Posterior vena cava (tissue), 2 donors: Measurements from ENCODE around the gene LAPTM5. TPM values are rescaled to one million over a fixed set of nuclear protein-coding genes. Genes with fewer than 3 reads are reported as not detected.

ENCODE experiments used
- DNase-seq: peaks from one replicate; pipeline ENCODE4 v3.0.0-alpha.2; 2020; ENCODE audit warnings: low spot score
- intact Hi-C, 2 donors: fragments of 100-400 bp; cut with DNase I; formaldehyde crosslinking; loops; one replicate each; pipeline versions ENCODE4 v1.14.1 to v1.14.2; 2022 to 2023
- total RNA-seq, 2 donors: library from RNA; stranded (reverse); fragmentation: NEBNext Ultra II Directional; extraction: Animal tissue kit (Norgen Biotek cat#: 25700); gene quantifications; one replicate each; pipeline ENCODE4 v1.2.1, GENCODE V29; 2021
- donor health status: DM: yes; HTN: yes; CAD: no.
- donor health status: DM: yes; HTN: yes; CAD: no.

LAPTM5 gene
- total RNA-seq, 2 donors from 2014 or later: 80.1 to 120 TPM

DNA sequence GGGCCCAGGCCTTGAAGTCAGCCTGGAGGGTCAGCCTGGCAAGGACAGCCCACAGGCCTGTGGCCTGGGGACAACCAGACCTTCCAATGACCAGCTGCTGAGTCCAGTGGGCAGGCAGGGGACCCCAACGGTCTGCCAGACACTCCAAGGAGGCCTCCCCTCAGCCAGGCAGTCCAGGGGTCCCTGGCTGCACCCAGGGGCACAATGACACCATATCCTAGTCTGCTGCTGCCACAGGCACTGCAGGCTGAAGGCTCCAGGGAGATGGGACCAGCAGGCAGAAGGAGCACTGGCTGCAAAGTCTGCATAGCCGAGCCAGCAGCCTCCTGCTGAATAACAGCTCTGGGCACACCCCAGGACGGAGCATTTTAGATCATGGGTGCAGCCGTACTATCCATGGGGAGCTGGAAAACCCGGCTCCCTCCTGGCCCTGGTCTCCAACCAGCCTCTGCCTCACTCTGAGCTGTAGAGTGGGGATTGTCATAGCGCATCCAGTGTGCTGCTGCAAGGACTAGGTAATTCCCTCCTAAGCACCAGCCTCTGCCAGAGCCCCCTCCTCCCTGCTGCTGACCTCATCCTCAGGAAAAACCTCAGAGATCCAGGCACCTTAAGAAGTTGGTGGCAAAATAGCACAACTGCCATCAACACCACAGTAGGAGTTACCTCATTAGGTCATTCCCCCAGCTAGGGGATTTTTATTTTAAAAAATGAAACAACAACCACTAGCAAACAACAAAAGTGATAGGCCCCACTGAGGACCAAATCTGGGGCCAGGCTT, 4.8 kb upstream of the LAPTM5 start:
- DNase-seq: no peak
- intact Hi-C loops: no loop called here

DNA sequence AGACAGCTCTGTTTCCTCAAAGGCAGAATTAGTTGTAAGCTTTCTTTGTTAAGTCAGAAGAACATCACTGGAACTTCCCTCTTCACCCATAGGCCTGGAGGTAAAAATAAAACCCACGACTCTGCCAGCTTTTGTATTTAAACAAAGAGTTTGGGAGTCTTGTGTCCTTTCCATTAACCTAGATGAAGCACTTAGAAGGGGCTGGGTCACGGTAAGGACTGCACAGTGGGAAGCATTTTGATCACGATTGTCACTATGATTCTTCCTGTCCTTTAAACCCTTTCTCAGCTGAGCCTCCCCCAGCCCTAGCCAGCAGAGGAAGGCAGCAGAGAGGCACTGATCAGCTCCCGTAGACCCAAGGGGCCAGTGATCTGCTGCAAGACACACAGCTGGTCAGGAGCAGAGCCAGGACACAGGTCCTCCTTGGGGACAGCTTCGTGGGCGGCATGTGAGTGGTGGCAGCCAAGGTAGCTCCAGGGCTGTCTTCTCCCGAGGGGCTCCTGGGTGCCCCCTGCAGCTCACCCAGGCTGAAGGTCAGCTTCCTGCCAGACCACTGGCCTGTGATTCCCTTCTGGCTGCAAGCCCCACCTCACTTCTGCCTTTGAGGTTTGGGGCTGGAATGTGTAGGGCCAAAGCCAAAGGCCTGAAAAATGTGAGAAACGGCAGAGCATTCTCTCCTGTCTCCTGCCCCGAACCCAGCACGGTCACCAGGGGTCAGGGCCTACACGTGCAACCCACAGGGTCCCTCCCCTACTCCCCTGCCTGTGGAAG, 4.0 kb upstream of the LAPTM5 start:
- no peak for DNase-seq
- intact Hi-C loops: no loop called here

DNA sequence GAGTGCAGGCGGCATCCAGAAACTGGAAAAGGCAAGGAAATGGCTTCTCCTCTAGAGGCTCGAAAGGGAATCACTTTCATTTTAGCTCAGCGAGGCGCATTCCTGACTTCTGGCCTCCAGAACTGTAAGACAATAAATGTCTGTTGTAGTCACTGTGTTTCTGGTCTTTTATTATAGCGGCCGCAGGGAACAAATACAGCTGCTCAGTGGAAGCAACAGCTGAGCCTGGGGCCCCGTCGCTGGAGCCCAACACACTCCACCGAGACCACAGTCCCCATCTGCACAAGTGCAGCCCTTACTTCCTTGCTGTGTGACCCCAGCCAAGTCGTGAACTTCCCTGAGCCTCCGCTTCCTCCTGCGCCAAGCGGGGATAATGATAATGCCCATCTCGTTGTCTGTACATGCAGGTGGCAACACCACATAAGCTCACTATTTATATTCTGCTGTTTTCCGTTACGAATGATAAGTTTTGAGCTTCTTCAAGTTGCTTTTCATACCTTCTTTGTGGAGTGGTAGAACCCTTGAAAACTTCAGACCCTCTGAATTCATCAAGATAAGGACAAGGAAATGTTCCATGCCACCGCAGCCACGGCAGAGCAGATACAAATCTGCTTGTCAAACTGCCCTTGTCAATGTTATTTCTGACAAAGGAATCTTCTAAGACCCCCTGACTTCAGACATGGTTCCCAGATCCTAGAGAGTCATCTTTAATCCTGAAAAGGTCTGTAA, 3.2 kb upstream of the LAPTM5 start:
- intact Hi-C loops: no loop called here
- DNase-seq: no peak

DNA sequence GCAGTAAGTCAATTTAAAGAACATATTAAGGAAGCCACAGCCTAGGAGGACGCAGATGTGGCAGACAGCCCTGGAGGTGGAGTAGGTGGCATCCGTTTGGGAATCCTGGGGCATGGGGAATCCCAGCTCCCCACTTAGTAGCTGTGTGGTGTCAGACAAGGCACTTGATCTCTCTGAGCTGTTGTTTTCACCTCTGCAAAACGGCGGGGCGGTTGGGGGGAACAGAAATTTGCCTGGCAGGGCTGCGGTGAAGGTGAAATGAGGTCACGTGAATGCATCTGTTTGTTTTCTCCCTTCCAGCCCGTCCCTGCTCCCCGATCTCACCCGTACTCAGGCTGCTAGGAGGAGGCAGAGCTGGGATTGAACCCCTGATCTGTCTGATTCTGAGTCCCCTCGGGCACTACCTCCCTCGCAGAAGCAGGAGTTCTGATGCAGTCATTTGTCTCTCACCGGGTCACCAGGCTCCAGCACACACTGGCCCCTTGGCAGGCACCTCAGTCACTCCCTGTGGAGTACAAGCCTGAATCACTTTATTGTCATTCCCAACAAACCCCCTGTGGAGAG, 2.2 kb upstream of the LAPTM5 start:
- intact Hi-C loops: no loop called here
- no peak for DNase-seq

DNA sequence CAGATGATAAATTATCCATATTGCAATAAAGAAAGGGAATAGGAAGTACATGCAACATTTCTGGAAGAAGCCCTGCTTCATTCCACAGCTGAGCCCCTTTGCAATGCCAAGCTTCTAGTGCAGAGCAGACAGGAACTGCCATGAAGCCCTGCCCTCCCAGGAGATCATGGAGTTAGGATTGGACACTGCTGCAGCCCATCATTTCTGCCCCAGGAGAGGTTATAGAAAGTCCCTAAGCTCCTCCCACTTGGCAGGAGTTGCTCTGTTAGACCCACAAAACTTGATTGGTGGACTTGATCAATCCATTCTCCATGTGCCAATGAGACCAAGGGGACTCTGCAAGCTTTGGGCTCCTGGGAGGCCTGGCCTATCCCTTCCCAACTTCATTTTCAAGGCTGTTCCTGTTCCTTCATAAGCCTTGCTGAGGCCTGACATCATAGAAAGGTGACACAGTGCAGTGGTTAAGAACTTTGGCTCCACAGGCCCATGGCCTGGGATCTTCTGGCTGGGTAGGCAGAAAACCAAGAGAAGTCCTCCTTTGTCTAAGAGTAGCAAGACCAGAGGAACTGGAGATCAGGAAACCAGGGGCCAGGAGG, 1.3 kb upstream of the LAPTM5 start:
- intact Hi-C loops: no loop called here
- no peak for DNase-seq

DNA sequence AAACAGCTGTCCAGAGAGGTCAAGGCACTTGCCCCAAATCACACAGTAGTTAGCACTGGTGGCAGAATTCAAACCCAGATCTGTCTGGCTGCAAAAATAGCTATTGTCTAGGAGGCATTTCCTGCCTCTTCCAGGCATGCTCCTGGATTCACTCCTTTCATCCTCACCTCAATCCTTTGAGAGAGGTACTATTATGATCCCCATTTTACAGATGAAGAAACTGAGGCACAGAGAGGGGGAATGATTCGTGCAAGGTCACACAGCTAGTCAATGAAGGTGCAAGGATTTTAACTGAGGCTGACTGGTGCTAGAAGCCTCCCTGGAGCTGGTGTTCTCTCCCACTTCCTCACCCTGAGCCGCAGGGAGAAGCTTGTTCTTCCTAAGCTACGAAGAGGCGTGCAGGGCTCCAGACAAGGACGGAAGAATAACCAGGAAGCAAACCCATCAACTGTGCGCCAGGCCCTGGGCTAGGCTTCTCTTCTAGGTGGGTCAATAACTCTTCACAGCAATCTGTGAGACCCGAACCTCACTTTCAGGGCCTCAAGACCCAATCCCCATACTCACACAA, 631 bp upstream of the LAPTM5 start:
- intact Hi-C loops: no loop called here
- DNase-seq: no peak

DNA sequence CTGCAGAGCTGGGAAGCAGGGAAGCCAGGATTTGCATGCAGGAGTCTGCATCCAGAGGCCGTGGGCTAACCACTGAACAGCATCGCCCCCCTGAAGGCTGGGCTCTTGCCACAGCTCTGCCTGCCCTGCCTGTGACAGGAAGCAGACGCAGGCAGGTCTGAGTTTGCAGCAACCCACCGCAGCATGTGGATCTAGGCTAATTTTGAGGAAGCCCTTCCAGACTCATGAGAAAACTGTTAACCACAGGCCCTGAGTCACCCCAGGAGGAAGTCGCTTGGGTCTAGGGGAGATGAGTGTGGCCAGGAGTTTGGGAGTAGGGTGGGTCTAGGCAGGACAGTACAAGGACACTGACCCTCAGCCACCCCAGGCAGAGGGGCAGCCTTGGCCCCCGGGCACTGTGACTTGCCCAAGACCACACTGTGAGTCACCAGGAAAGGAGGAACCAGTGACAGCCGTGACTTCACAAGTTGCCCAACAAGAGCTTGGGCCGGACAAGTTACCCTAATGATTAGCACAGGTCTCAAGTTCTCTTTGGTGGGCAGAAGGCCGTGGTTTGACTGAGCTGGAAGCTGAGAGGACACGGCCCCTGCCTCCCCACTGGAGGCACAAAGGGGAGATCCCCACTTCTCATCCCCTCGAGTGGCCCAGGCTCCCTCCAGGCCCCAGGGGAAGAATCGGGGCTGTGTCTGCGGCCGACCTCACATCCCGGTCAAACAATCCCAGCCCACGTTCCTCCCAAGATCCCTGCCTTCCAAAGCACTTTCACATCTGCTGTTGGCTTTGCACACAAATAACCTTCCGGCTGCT, 826 bp downstream of the LAPTM5 start:
- peak; percentile 92 for DNase-seq
- intact Hi-C loops: no loop called here

DNA sequence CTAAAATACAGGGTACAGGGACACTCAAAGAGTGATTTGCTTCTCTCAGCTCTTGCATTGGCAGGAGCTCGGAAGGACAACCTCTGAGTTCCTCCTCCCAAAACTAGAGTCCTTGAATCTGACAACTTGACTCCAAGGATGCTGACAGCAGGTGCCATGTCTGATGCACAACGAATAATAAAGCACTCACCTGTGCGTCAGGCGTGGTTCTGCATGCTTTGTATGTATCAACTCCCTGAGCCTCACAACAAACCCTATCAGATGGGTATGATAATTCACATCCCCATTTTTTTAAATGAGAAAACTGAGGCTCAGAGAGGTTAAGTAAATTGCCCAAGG, 1.4 kb downstream of the LAPTM5 start:
- no peak for DNase-seq
- intact Hi-C loops: no loop called here

DNA sequence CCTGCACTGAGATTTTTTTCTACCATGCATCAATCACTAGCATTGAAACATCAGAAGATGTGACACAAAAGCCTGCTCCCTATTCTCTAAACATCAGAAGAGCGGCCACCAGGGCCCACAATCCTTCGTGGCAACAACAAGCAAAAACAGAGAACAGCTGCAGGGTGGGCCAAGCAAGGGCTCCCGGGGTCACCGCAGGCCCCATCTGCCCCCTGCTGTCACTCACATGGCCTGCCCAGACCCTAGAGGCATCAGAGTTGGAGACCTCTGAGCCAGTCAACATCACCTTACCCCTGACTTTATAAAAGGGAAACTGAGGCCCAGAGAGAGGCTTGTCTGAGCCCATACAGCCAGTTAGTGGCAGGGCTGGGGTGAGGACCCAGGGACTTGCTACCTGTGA, 1.8 kb downstream of the LAPTM5 start:
- intact Hi-C loops: no loop called here
- DNase-seq: no peak

DNA sequence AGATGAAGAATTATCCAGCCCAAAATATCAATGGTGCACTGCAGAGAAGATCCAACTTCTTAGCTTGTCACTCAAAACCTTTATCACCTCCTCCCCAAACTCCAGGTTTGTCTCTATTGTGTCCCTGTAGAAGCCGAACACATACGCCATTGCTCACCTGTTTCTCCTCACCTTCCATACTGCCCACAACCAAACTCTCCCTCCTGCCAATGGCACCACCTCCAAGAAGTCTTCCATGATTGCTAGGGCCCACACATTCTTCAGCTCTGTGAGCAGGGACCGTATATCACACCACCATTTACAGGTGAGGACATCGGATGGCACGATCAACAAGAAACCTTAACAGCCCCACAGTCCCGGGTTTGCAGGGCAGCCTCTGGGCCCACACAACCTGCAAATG, 2.2 kb downstream of the LAPTM5 start:
- no peak for DNase-seq
- intact Hi-C loops: no loop called here

DNA sequence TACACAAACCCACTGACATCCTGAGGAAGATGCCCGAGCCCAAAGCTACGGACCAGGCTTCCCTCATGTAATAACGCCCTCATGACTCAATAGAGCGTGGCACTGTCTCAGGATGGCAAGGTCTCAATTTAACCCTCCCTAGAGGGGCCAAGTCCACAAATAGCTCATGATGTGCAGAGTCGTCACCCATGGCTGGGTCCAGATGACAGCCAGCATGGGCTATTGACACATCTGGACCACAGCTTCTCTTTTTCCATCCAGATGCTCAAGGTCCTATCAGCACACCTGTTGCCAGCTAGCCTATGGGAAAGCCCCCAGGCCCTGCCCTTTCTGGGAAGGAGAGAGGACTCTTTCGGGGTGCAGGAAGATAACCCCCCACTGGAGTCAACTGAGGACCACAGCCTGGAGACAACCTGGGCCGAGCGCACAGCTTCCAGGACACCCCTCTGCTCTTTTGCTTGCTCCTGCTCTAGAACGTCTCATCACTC, 2.8 kb downstream of the LAPTM5 start:
- intact Hi-C loops: no loop called here

DNA sequence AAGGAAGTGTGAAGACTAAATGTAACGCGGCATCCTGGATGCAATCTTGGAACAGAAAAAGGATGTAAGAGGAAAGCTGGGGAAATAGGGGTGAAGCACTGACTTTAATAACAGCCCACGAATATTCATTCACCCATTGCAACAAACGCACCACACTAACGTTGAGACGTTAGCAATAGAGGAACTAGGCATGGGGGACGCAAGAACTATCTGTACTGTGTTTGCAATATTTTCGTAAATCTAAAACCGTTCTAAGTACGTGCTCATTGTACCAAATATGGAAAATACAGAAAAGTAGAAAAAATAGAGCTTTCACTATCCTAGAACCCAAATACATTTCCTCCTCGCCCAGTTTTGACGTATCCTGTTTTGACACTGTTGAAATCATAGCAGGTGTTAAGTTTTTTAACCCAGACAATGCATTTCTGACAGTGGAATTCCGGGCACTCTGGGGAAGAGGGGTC, 3.9 kb downstream of the LAPTM5 start:
- intact Hi-C loops: no loop called here
- no peak for DNase-seq

More for the DNA sequence above, 2.8 kb downstream of the LAPTM5 start:
- DNase-seq: no peak

DNA sequence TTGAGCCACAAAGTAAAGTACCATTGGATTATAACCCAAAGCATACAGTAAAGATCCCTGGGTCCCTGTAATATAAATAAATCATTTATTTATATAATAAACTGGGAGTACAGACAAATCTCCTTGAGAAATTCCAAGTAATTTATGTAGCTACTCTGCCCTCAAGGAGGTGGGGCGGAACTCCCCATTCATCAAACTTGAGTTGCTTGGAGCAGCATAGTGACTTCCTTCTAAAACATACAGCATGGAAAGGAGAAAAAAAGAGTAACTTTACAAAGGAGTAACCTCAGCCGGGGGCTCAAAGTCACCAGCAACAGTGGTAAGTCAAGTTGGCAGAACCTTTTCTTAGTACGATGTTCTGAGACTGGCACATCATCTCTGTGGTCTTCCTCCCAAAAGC, 4.5 kb downstream of the LAPTM5 start:
- intact Hi-C loops: no loop called here
- no peak for DNase-seq

DNA sequence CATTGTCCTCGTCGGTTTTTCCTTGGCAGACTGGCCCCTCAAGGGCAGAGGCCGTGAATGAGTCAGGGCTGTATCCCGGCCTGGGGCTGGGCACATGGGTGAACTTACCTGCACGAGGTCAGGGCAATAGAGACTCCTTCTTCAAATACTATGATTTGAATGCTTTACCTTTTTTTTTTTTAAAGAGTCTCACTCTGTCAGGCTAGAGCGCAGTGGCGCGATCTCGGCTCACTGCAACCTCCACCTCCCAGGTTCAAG, 5.0 kb downstream of the LAPTM5 start:
- intact Hi-C loops: no loop called here
- no peak for DNase-seq

DNA sequence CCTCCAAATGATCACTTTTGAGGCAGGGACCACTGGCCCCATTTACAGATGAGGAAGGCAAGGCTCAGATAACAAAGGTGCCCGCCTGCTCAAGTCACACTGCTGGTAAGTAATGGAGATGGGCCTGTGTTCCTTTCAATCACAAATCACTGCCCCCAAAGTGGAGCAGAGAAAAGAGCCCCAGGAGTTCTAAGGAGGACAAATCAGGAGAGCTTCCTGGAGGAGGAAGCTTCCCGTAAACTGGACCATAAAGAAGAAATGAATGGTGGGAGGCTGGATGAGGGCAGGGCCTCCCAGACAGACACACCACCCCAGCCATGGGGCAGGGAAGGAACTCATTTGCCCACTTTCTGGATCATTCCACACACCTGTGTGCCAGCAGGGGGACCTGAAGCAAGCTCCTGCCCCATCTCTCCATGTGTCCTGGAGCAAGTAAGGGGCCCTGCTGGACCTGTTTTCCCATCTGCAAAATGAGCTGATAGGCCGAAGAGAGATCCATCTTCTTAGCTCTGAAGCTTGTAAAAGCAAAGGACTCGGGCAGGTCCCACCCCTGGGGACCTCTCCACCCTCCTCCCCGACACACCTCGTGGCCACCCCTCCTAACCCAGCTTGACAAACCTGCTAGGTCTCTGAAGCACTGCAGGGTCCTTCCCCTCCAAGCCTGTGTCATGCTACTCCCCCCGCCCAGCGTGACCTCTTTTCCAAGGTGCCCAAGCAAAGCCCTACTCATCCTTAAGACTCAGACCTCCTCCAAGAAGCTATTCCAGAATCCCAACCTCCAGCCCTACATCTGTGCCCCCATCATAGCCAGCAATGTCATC, 5.5 kb downstream of the LAPTM5 start:
- DNase-seq: no peak
- intact Hi-C loops: no loop called here

DNA sequence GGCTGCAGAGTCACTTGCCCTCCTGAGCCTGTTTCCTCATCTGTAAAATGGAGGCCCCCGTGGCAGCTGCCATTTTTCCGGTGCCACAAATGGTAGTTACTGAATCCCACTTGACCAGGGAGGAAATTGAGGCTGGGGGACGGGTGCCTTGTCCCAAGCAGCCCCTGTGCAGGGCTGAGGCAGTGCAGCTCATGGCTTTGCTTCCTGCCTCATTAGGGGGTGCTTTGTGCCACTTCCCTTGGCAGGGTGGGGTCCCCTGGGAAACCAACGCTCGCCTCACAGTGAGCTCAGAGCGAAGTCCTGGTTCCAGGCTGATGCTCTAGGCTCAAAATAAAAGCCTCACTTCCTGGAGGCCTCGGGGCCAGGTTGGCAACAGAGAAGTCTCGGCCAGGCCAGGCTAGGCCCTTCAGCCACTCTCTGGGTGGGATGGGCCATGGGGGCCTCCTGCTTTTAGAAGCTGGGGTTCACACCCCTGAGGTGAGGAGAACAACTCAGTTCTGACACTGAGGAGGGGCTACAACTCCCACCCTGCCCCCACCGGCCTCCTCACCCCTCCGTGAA, 6.8 kb downstream of the LAPTM5 start:
- intact Hi-C loops: no loop called here
- DNase-seq: no peak
